ENCODE results near the gene TPRA1.
"Not testable (repeated sequence)": the region's sequence is repeated elsewhere in the genome, so short reads cannot be mapped to it uniquely, and the experiment has no call there.

The TPRA1 gene

GRCh38 chr3:127615631-127616305 is 25.2 kb upstream of the TPRA1 start:
- no peak for DNase-seq

GRCh38 chr3:127614928-127615589 is 24.5 kb upstream of the TPRA1 start:
- DNase-seq = no peak

- no peak for DNase-seq
Measured at GRCh38 chr3:127613406-127613805, 22.9 kb upstream of the TPRA1 start.

- no peak for DNase-seq
Measured at GRCh38 chr3:127612966-127613365, 22.4 kb upstream of the TPRA1 start.

- no peak for DNase-seq
Measured at GRCh38 chr3:127611251-127611650, 20.7 kb upstream of the TPRA1 start.

- DNase-seq = no peak
Measured at GRCh38 chr3:127610105-127610504, 19.6 kb upstream of the TPRA1 start.

- no peak for DNase-seq
Measured at GRCh38 chr3:127608362-127608718, 17.8 kb upstream of the TPRA1 start.

GRCh38 chr3:127607675-127608361 is 17.3 kb upstream of the TPRA1 start:
- no peak for DNase-seq

- no peak for DNase-seq
Measured at GRCh38 chr3:127606981-127607595, 16.6 kb upstream of the TPRA1 start.

- no peak for DNase-seq
Measured at GRCh38 chr3:127606086-127606805, 15.7 kb upstream of the TPRA1 start.

GRCh38 chr3:127605547-127605946 is 15.0 kb upstream of the TPRA1 start:
- DNase-seq = not testable (repeated sequence)

GRCh38 chr3:127604546-127605165 is 14.1 kb upstream of the TPRA1 start:
- DNase-seq = no peak

GRCh38 chr3:127604035-127604434 is 13.5 kb upstream of the TPRA1 start:
- no peak for DNase-seq

- no peak for DNase-seq
Measured at GRCh38 chr3:127600749-127601456, 10.4 kb upstream of the TPRA1 start.

GRCh38 chr3:127598841-127599570 is 8.5 kb upstream of the TPRA1 start:
- no peak for DNase-seq

GRCh38 chr3:127597020-127597771 is 6.7 kb upstream of the TPRA1 start:
- no peak for DNase-seq

GRCh38 chr3:127595303-127595702 is 4.8 kb upstream of the TPRA1 start:
- no peak for DNase-seq

GRCh38 chr3:127593178-127593577 is 2.6 kb upstream of the TPRA1 start:
- DNase-seq = no peak

GRCh38 chr3:127590282-127590592 is 296 bp downstream of the TPRA1 start:
- DNase-seq = peak; percentile 53

GRCh38 chr3:127589600-127590281 is 792 bp downstream of the TPRA1 start:
- DNase-seq = peak; percentile 45

Data from stimulated activated CD4-positive, alpha-beta T cell treated with anti-CD3 and anti-CD28 coated beads, Interleukin-15, amount 100 ng/mL, for 24 hours (primary cell).